A673 (cell line): ENCODE results near the gene GRIK5.

Experiments used
- CTCF ChIP-seq: fragments of 300-800, 200-600 bp; sonication (generic); conservative IDR thresholded peaks from 2 replicates; pipeline ENCODE4 v1.5.1; 2017; ENCODE audit warnings: low read depth, mild to moderate bottlenecking, antibody characterized with exemption, low read length, moderate library complexity, mixed read lengths
- EZH2 ChIP-seq: fragments of 200-600 bp; sonication (generic); IDR thresholded peaks from 2 replicates; pipeline ENCODE4 v1.6.1; 2017; ENCODE audit warnings: borderline replicate concordance, low read depth, mild to moderate bottlenecking, mixed read lengths, antibody characterized with exemption, low read length; ENCODE audit not compliant: poor library complexity, severe bottlenecking

- no peak for TF ChIP-seq CTCF
- TF ChIP-seq EZH2: no peak
Observed at GRCh38 chr19:41956621-41957020, 113.4 kb downstream of the GRIK5 start.
